WTC11 (cell line): ENCODE results near the gene POLA1. TPM values are rescaled to one million over a fixed set of nuclear protein-coding genes. Genes with fewer than 3 reads are reported as not detected.

Source experiments
- ATAC-seq: fragments of 200-7000 bp; cut with Tn5 transposase; 2 replicates; pipeline ENCODE4 v1.10.0; 2021; ENCODE audit warnings: mild to moderate bottlenecking, moderate library complexity
- CTCF ChIA-PET: fragments of 300-600 bp; sonication (Branson Sonifier 250); formaldehyde crosslinking; loops from one replicate; lab custom pipeline; 2021; ENCODE audit warnings: antibody characterized with exemption; lab: Charles Lee
- POLR2A ChIA-PET: fragments of 350-600 bp; sonication (Branson Sonifier 250); formaldehyde crosslinking; loops from one replicate; lab custom pipeline; 2021; ENCODE audit warnings: antibody characterized with exemption; lab: Charles Lee
- DNase-seq: peaks from one replicate; pipeline ENCODE4 v3.0.0; 2021; ENCODE audit warnings: low spot score
- H3K27ac Mint-ChIP-seq: 2 replicates; pipeline ENCODE4 v1.8.0; 2021; ENCODE audit warnings: mixed read lengths
- H3K27me3 Mint-ChIP-seq: 2 replicates; pipeline ENCODE4 v1.8.0; 2021; ENCODE audit warnings: low read depth, mild to moderate bottlenecking, moderate library complexity, mixed read lengths
- H3K36me3 Mint-ChIP-seq: 2 replicates; pipeline ENCODE4 v1.8.0; 2021; ENCODE audit warnings: mixed read lengths
- H3K4me1 Mint-ChIP-seq: 2 replicates; pipeline ENCODE4 v1.8.0; 2022; ENCODE audit warnings: mixed read lengths
- H3K4me3 Mint-ChIP-seq: 2 replicates; pipeline ENCODE4 v1.8.0; 2021; ENCODE audit warnings: mild to moderate bottlenecking, moderate library complexity, mixed read lengths
- H3K9me3 Mint-ChIP-seq: 2 replicates; pipeline ENCODE4 v1.8.0; 2021; ENCODE audit warnings: mixed read lengths
- E2F4 ChIP-seq: sonication (generic); formaldehyde crosslinking; IDR thresholded peaks from 2 replicates; pipeline ENCODE4 v1.8.1; 2022; ENCODE audit warnings: low read depth, mild to moderate bottlenecking, moderate library complexity, missing genetic modification reagents, borderline replicate concordance
- ETV6 ChIP-seq: sonication (generic); formaldehyde crosslinking; IDR thresholded peaks from 2 replicates; pipeline ENCODE4 v1.8.1; 2022; ENCODE audit warnings: mild to moderate bottlenecking, missing genetic modification reagents
- JUN ChIP-seq: sonication (generic); formaldehyde crosslinking; IDR thresholded peaks from 2 replicates; pipeline ENCODE4 v1.8.0; 2023; ENCODE audit warnings: mild to moderate bottlenecking, missing genetic modification reagents
- MLX ChIP-seq: sonication (generic); formaldehyde crosslinking; IDR thresholded peaks from 2 replicates; pipeline ENCODE4 v1.8.1; 2023; ENCODE audit warnings: mild to moderate bottlenecking, missing genetic modification reagents, moderate library complexity
- MYBL2 ChIP-seq: sonication (generic); formaldehyde crosslinking; IDR thresholded peaks from 2 replicates; pipeline ENCODE4 v1.8.1; 2023; ENCODE audit warnings: mild to moderate bottlenecking, moderate library complexity, missing genetic modification reagents
- NR2C2 ChIP-seq: sonication (generic); formaldehyde crosslinking; IDR thresholded peaks from 2 replicates; pipeline ENCODE4 v1.8.0; 2022; ENCODE audit warnings: mild to moderate bottlenecking, missing genetic modification reagents
- TP53 ChIP-seq: sonication (generic); formaldehyde crosslinking; IDR thresholded peaks from 2 replicates; pipeline ENCODE4 v1.8.1; 2023; ENCODE audit warnings: mild to moderate bottlenecking, missing genetic modification reagents
- ZNF416 ChIP-seq: fragments of 250-450 bp; sonication (Bioruptor Pico); IDR thresholded peaks from 2 replicates; pipeline ENCODE4 v1.9.0; 2021; ENCODE audit warnings: mild to moderate bottlenecking, inconsistent platforms
- ZNF671 ChIP-seq: fragments of 250-450 bp; sonication (Bioruptor Pico); IDR thresholded peaks from 2 replicates; pipeline ENCODE4 v1.8.0; 2021; ENCODE audit warnings: mild to moderate bottlenecking
- total RNA-seq: library from RNA; stranded (reverse); gene quantifications from 3 replicates; pipeline ENCODE4 v1.2.3, GENCODE V29; 2021
- TF ChIP-seq, protein P1 (sequence below): sonication (generic); formaldehyde crosslinking; IDR thresholded peaks from 2 replicates; pipeline ENCODE4 v1.8.1; 2023; ENCODE audit warnings: mild to moderate bottlenecking, missing genetic modification reagents, borderline replicate concordance
- TF ChIP-seq, protein P2 (sequence below): fragments of 250-450 bp; sonication (Bioruptor Pico); conservative IDR thresholded peaks from 2 replicates; pipeline ENCODE4 v1.9.0; 2021; ENCODE audit warnings: mild to moderate bottlenecking
- TF ChIP-seq, protein P3 (sequence below): sonication (generic); formaldehyde crosslinking; IDR thresholded peaks from 2 replicates; pipeline ENCODE4 v1.8.0; 2022; ENCODE audit warnings: mild to moderate bottlenecking, missing genetic modification reagents
- TF ChIP-seq, protein P4 (sequence below): fragments of 250-450 bp; sonication (Bioruptor Pico); IDR thresholded peaks from 2 replicates; pipeline ENCODE4 v1.9.0; 2021; ENCODE audit warnings: moderate library complexity, mild to moderate bottlenecking, inconsistent platforms, borderline replicate concordance
- TF ChIP-seq, protein P5 (sequence below): sonication (generic); formaldehyde crosslinking; IDR thresholded peaks from 2 replicates; pipeline ENCODE4 v1.8.1; 2022; ENCODE audit warnings: mild to moderate bottlenecking, missing genetic modification reagents, moderate library complexity, borderline replicate concordance
- TF ChIP-seq, protein P6 (sequence below): sonication (generic); formaldehyde crosslinking; IDR thresholded peaks from 2 replicates; pipeline ENCODE4 v1.8.0; 2022; ENCODE audit warnings: mild to moderate bottlenecking, missing genetic modification reagents

Gene POLA1
- total RNA-seq, 1 experiment from 2014 or later = 29.9 TPM

- TF ChIP-seq, protein P1, sequence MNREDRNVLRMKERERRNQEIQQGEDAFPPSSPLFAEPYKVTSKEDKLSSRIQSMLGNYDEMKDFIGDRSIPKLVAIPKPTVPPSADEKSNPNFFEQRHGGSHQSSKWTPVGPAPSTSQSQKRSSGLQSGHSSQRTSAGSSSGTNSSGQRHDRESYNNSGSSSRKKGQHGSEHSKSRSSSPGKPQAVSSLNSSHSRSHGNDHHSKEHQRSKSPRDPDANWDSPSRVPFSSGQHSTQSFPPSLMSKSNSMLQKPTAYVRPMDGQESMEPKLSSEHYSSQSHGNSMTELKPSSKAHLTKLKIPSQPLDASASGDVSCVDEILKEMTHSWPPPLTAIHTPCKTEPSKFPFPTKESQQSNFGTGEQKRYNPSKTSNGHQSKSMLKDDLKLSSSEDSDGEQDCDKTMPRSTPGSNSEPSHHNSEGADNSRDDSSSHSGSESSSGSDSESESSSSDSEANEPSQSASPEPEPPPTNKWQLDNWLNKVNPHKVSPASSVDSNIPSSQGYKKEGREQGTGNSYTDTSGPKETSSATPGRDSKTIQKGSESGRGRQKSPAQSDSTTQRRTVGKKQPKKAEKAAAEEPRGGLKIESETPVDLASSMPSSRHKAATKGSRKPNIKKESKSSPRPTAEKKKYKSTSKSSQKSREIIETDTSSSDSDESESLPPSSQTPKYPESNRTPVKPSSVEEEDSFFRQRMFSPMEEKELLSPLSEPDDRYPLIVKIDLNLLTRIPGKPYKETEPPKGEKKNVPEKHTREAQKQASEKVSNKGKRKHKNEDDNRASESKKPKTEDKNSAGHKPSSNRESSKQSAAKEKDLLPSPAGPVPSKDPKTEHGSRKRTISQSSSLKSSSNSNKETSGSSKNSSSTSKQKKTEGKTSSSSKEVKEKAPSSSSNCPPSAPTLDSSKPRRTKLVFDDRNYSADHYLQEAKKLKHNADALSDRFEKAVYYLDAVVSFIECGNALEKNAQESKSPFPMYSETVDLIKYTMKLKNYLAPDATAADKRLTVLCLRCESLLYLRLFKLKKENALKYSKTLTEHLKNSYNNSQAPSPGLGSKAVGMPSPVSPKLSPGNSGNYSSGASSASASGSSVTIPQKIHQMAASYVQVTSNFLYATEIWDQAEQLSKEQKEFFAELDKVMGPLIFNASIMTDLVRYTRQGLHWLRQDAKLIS (CRISPR knock-in tag) = no peak
- no peak for TF ChIP-seq TP53 (CRISPR knock-in tag)
- TF ChIP-seq, protein P2, sequence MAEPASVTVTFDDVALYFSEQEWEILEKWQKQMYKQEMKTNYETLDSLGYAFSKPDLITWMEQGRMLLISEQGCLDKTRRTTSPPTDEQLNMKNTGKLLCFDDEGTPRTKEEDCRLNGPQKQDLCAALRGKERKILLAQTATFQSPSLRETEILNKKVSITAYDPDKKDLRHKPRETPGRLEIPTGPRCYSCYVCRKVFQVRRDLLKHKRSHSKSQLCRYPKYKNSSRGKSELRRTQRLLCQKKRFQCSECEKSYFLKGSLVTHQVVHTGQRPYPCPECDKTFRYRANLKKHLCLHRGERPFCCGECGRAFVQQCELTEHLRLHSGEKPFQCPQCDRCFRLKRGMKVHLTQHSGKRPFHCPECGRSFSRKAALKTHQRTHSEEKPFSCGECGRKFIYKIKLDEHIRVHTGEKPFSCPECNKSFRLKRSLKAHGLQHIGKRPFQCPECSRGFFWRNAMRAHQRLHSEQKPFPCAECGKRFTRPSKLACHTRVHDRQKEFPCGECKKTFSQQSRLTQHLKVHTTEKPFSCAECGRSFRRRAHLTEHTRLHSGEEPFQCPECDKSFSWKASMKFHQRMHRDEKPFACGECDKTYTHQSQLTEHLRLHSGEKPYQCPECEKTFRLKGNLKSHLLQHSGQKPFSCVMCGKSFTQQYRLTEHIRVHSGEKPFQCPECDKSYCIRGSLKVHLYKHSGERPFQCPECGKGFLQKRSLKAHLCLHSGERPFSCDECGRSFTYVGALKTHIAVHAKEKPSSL (CRISPR knock-in tag) = no peak
Measured at GRCh38 chrX:24767557-24767956, 73.8 kb downstream of the POLA1 start (continued).

DNA sequence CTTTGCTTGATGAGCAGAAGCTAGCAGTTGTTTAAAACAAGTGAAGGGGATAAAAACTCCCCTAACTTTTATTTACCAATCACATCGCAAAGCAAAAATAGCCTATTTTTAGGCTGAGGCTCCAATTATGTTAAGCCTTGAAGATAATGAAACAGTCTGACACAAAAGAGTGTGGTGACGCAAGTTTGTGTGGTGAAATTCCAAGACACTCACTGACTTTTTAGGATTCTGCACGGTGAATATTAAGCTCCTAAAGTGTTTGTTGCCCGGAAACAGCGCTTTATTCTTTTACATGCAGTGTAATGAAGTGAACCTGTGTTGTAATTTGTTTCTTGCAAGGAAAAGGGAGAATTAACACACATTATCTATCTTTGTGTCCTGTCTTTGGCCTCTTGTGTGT, 74.8 kb downstream of the POLA1 start:
- POLR2A ChIA-PET = no interaction called here
- Mint-ChIP-seq H3K9me3 (no peaks in the 10 kb centered on the region), H3K36me3 (peaks cover 17% of the 10 kb centered on the region), H3K27ac (no peak overlapping the region), H3K4me3 (no peak overlapping the region), H3K4me1 (no peaks in the 10 kb centered on the region), H3K27me3 (no peaks in the 10 kb centered on the region)
- TF ChIP-seq, protein P3, sequence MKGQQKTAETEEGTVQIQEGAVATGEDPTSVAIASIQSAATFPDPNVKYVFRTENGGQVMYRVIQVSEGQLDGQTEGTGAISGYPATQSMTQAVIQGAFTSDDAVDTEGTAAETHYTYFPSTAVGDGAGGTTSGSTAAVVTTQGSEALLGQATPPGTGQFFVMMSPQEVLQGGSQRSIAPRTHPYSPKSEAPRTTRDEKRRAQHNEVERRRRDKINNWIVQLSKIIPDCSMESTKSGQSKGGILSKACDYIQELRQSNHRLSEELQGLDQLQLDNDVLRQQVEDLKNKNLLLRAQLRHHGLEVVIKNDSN (CRISPR knock-in tag) = no peak
- TF ChIP-seq, protein P4, sequence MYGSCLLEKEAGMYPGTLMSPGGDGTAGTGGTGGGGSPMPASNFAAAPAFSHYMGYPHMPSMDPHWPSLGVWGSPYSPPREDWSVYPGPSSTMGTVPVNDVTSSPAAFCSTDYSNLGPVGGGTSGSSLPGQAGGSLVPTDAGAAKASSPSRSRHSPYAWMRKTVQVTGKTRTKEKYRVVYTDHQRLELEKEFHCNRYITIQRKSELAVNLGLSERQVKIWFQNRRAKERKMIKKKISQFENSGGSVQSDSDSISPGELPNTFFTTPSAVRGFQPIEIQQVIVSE = no peak
- TF ChIP-seq ETV6 (CRISPR knock-in tag) (no peak), E2F4 (CRISPR knock-in tag) (no peak), JUN (CRISPR knock-in tag) (no peak), ZNF416 (CRISPR knock-in tag) (no peak), MLX (no peak), MYBL2 (CRISPR knock-in tag) (no peak), NR2C2 (CRISPR knock-in tag) (no peak), ZNF671 (CRISPR knock-in tag) (no peak)
- TF ChIP-seq, protein P5, sequence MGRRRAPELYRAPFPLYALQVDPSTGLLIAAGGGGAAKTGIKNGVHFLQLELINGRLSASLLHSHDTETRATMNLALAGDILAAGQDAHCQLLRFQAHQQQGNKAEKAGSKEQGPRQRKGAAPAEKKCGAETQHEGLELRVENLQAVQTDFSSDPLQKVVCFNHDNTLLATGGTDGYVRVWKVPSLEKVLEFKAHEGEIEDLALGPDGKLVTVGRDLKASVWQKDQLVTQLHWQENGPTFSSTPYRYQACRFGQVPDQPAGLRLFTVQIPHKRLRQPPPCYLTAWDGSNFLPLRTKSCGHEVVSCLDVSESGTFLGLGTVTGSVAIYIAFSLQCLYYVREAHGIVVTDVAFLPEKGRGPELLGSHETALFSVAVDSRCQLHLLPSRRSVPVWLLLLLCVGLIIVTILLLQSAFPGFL (CRISPR knock-in tag) = no peak
- TF ChIP-seq, protein P6, sequence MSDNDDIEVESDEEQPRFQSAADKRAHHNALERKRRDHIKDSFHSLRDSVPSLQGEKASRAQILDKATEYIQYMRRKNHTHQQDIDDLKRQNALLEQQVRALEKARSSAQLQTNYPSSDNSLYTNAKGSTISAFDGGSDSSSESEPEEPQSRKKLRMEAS (CRISPR knock-in tag) = no peak
- CTCF ChIA-PET = no interaction called here
- DNase-seq = no peak
- ATAC-seq = no peak
